GM12878 (cell line): Measurements from ENCODE around the gene ARHGAP30. TPM values are rescaled to one million over a fixed set of nuclear protein-coding genes. Genes with fewer than 3 reads are reported as not detected.

Source experiments
- ATF7 ChIP-seq: fragments of 450-650 bp; IDR thresholded peaks from 2 replicates; pipeline ENCODE4 v1.6.1; 2016; ENCODE audit warnings: low read depth, mild to moderate bottlenecking
- BACH1 ChIP-seq: fragments of 450-650 bp; IDR thresholded peaks from 2 replicates; pipeline ENCODE4 v1.6.1; 2017; ENCODE audit warnings: mild to moderate bottlenecking, borderline replicate concordance
- BCL3 ChIP-seq: IDR thresholded peaks from 2 replicates; pipeline ENCODE4 v1.6.1; 2011; ENCODE audit warnings: borderline replicate concordance, low read depth, mild to moderate bottlenecking, moderate library complexity, low read length; ENCODE audit not compliant: insufficient read depth, poor library complexity, severe bottlenecking
- BMI1 ChIP-seq: fragments of 450-650 bp; IDR thresholded peaks from 2 replicates; pipeline ENCODE4 v1.6.1; 2016; ENCODE audit warnings: mild to moderate bottlenecking, moderate library complexity, borderline replicate concordance
- CEBPZ ChIP-seq: fragments of 150-350 bp; IDR thresholded peaks from 2 replicates; pipeline ENCODE4 v1.6.1; 2016; ENCODE audit warnings: low read depth, low read length
- DPF2 ChIP-seq: fragments of 450-650 bp; IDR thresholded peaks from 2 replicates; pipeline ENCODE4 v1.6.1; 2017; ENCODE audit warnings: mild to moderate bottlenecking
- E2F4 ChIP-seq: IDR thresholded peaks from 2 replicates; pipeline ENCODE4 v1.6.1; 2012; ENCODE audit warnings: low read depth, low read length, improper control_type of control experiment
- IRF5 ChIP-seq: fragments of 450-650 bp; IDR thresholded peaks from 2 replicates; pipeline ENCODE4 v1.6.1; 2017; ENCODE audit warnings: borderline replicate concordance
- MEF2A ChIP-seq: IDR thresholded peaks from 2 replicates; pipeline ENCODE4 v1.6.1; 2011; ENCODE audit warnings: low read depth, mild to moderate bottlenecking, low read length, moderate library complexity; ENCODE audit not compliant: insufficient read depth
- MEF2B ChIP-seq: fragments of 450-650 bp; IDR thresholded peaks from 2 replicates; pipeline ENCODE4 v1.6.1; 2018; ENCODE audit warnings: mild to moderate bottlenecking, moderate library complexity; ENCODE audit not compliant: partially characterized antibody, poor library complexity, severe bottlenecking
- POLR2AphosphoS5 ChIP-seq: IDR thresholded peaks from 2 replicates; pipeline ENCODE4 v1.6.1; 2011; ENCODE audit warnings: mild to moderate bottlenecking, low read length, inconsistent platforms
- RAD51 ChIP-seq: fragments of 450-650 bp; IDR thresholded peaks from 2 replicates; pipeline ENCODE4 v1.6.1; 2016; ENCODE audit warnings: moderate library complexity, mild to moderate bottlenecking, inconsistent platforms
- RFX5 ChIP-seq: IDR thresholded peaks from 2 replicates; pipeline ENCODE4 v1.6.1; 2011; ENCODE audit warnings: low read depth, low read length, improper control_type of control experiment
- RUNX3 ChIP-seq: IDR thresholded peaks from 2 replicates; pipeline ENCODE4 v1.6.1; 2012; ENCODE audit warnings: low read length, inconsistent platforms
- SMARCA5 ChIP-seq: fragments of 450-650 bp; IDR thresholded peaks from 2 replicates; pipeline ENCODE4 v1.6.1; 2017; ENCODE audit warnings: mild to moderate bottlenecking
- SP1 ChIP-seq: IDR thresholded peaks from one replicate; pipeline ENCODE4 v1.6.1; 2011; ENCODE audit warnings: low read depth, low read length
- SREBF2 ChIP-seq: IDR thresholded peaks from 2 replicates; pipeline ENCODE4 v1.6.1; 2012; ENCODE audit warnings: mild to moderate bottlenecking, low read length
- TCF3 ChIP-seq: IDR thresholded peaks from 2 replicates; pipeline ENCODE4 v1.6.1; 2012; ENCODE audit warnings: low read depth, mild to moderate bottlenecking, low read length, borderline replicate concordance; ENCODE audit not compliant: insufficient read depth
- ZNF274 ChIP-seq: IDR thresholded peaks from one replicate; pipeline ENCODE4 v1.8.0; 2011; ENCODE audit not compliant: insufficient read length, insufficient read depth
- polyA plus RNA-seq, 11 experiments: library from polyadenylated mRNA; depleted of rRNA in 4 of 11; unstranded in 6 of 11; stranded (reverse) in 5 of 11; fragments of >200 nt; fragmentation: Nextera tagmentation in 4 of 11; fragmentation: Illumina TruSeq in 1 of 11; extraction: Ambion mirVana in 4 of 11; extraction: Trizol in 1 of 11; gene quantifications; 1 replicate in 1 of 11; 2 replicates in 10 of 11; pipeline versions ENCODE4 v1.2.1 to v1.2.3, GENCODE V29; 2011 to 2016; ENCODE audit warnings: inconsistent platforms in 2 of 11, missing spikeins in 2 of 11, low read depth in 1 of 11
- total RNA-seq, 4 experiments: library from RNA; depleted of rRNA in 3 of 4; stranded (reverse); fragments of >200 nt in 3 of 4; fragmentation: Illumina TruSeq in 1 of 4; extraction: Trizol in 1 of 4; gene quantifications; 2 replicates each; pipeline versions ENCODE4 v1.2.1 to v1.2.3, GENCODE V29; 2013 to 2021
- TF ChIP-seq, protein P1 (sequence below): IDR thresholded peaks from 2 replicates; pipeline ENCODE4 v1.6.1; 2012; ENCODE audit warnings: low read depth, low read length, improper control_type of control experiment
- TF ChIP-seq, protein P2 (sequence below): IDR thresholded peaks from 2 replicates; pipeline ENCODE4 v1.6.1; 2011; ENCODE audit warnings: mild to moderate bottlenecking, low read depth, low read length, moderate library complexity; ENCODE audit not compliant: insufficient replicate concordance

The ARHGAP30 gene
- total and polyA plus RNA-seq, 10 of the 15 experiments (the other 5 are each of a cell fraction or from before 2014, with no cell fraction given) = 12.9 to 143 (median 76.3) TPM

DNA sequence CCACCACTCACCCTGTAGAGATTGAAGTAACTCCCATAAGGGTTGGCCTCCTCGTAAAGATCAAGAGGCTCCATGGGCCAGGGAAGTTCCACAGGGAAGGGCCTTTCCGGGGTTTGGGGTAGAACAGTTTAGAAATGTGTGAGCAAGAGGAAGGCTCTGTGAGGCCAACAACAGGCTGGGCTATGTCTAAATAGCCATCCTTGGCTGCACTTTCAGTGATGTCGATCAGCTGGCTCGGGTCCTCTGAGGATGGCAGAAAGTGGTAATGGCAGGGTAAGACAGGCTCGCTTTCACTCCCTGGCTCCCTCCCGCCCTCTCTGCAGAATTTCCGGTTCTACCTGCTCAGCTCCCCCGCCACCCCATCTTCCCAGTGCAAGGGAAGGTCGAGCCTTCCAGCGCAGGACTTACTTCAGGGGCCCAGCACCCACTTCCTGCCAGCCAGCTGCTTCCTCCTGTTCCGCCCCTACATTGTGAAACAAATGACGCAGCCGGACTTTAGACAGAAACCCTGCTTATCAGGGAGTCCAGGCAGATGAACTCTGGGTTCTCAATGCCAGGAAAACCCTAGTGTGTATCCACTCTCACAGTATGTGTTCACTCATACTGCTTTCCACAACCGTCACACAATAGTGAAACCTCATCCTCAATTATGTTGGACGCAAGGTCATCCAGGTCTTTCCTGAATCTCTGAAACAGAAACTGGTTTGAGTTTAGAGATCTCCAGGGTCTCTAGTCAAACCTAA, 56.0 kb downstream of the ARHGAP30 start (continued):
- no peak for TF ChIP-seq BMI1
- TF ChIP-seq IRF5 = no peak
- TF ChIP-seq SREBF2 = no peak
- TF ChIP-seq DPF2 = peak; percentile 74; the same call in 1 of the 2 replicates
- peak; percentile 91 for TF ChIP-seq ATF7
- no peak for TF ChIP-seq MEF2A
- TF ChIP-seq SP1 = peak; percentile 57
- TF ChIP-seq, protein P1, sequence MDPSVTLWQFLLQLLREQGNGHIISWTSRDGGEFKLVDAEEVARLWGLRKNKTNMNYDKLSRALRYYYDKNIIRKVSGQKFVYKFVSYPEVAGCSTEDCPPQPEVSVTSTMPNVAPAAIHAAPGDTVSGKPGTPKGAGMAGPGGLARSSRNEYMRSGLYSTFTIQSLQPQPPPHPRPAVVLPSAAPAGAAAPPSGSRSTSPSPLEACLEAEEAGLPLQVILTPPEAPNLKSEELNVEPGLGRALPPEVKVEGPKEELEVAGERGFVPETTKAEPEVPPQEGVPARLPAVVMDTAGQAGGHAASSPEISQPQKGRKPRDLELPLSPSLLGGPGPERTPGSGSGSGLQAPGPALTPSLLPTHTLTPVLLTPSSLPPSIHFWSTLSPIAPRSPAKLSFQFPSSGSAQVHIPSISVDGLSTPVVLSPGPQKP = no peak
- peak; percentile 41 for TF ChIP-seq BCL3
- no peak for TF ChIP-seq CEBPZ
- no peak for TF ChIP-seq E2F4
- peak; percentile 58 for TF ChIP-seq POLR2AphosphoS5
- TF ChIP-seq TCF3 = peak; percentile 92; the same call in 1 of the 2 replicates
- TF ChIP-seq ZNF274 = no peak
- TF ChIP-seq SMARCA5 = no peak
- TF ChIP-seq RFX5 = no peak
- TF ChIP-seq RAD51 = no peak
- TF ChIP-seq, protein P2, sequence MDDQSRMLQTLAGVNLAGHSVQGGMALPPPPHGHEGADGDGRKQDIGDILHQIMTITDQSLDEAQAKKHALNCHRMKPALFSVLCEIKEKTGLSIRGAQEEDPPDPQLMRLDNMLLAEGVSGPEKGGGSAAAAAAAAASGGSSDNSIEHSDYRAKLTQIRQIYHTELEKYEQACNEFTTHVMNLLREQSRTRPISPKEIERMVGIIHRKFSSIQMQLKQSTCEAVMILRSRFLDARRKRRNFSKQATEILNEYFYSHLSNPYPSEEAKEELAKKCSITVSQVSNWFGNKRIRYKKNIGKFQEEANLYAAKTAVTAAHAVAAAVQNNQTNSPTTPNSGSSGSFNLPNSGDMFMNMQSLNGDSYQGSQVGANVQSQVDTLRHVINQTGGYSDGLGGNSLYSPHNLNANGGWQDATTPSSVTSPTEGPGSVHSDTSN = peak; percentile 62
- TF ChIP-seq RUNX3 = peak; percentile 64
- no peak for TF ChIP-seq BACH1
- TF ChIP-seq MEF2B = peak; percentile 33
